ENCODE measurements around the gene SS18L1.

SS18L1 gene

GRCh38 chr20:62174021-62174804, 30.6 kb downstream of the SS18L1 start:
- DNase-seq = no peak

DNA sequence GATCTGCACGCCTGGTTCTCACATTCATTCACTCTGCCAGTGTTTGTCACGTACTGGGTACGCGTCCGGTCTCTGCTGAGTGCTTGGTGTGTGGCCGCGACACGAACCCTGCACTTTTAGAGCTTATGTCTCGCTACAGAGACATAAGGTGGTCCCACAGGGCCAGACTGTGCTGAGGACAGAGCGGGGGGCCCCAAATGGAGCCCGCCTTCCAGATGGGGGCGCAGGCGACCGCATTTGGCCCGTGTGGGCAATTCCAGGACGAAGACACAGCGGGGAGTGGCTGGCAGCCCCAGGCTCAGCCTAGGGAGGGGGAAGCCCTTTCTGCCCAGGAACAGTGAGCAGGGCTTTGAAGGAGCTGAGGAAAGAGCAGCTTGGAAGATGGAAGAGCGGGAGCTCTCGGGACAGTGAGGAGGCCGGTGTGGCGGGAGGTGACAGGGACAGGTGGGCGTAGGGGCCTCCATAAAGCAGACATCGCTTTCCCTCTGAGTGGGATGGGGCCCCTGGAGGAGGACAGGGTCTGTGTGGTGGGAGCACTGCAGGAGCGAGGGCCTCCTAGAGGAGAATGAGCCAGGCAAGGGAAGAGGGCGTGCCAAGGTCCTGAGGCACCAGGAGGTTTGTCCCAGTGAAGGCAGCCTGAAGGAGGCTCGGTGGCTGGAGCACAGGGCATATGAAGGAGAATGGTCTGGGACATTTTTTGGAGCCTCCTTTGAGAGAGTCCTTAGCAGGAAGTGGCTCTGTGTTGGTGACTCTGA, 31.5 kb downstream of the SS18L1 start:
- DNase-seq = no peak

GRCh38 chr20:62175711-62176110, 32.1 kb downstream of the SS18L1 start:
- no peak for DNase-seq

- no peak for DNase-seq
Measured at GRCh38 chr20:62176866-62177265, 33.3 kb downstream of the SS18L1 start.

- DNase-seq = peak; percentile 12
Measured at GRCh38 chr20:62177307-62177706, 33.7 kb downstream of the SS18L1 start.

- no peak for DNase-seq
Measured at GRCh38 chr20:62178316-62179161, 35.0 kb downstream of the SS18L1 start.

- no peak for DNase-seq
Measured at GRCh38 chr20:62179162-62179504, 35.6 kb downstream of the SS18L1 start.

DNA sequence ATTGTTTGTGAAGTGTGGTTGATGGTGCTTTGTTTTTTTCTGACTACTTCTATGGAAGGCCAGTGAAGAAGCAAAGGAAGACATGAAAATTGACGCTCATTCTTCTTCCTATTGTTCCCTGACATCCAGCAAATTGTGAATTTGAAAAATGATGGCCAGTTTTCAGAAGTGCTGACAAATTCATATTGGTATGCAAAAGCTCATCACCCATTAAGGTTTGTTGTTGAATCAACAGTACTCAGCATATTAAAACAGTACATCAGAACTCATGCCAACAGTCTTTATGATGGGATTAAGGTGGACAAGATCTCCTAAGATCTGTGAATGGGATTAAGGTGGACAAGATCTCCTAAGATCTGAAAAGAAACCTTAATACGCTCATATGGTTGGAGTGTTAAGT, 38.2 kb downstream of the SS18L1 start:
- no peak for DNase-seq

- DNase-seq = peak; percentile 82
Measured at GRCh38 chr20:62182469-62183425, 39.2 kb downstream of the SS18L1 start, which contains the start of gene MTG2. MTG2 (plus strand) TSS chr20:62183028; CDS start chr20:62193421, 10,393 bp downstream.

GRCh38 chr20:62183426-62184142, 40.0 kb downstream of the SS18L1 start:
- peak; percentile 6 for DNase-seq

DNA sequence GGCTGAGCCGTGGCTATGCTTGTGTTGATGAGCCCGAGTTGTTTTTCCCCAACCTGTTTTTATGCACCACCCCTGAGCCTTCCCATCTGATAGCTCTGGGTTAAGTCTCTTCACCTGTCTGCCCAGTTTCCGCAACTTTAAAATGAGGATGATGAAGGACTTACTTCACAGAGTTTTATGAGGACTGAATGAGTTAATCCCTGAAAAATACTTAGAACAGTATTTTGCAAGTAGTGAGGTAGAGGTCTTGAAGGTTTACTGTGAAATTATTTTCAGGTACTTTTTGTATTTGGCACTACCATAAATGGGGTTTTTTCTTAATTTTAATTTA, 42.5 kb downstream of the SS18L1 start:
- DNase-seq = no peak

- no peak for DNase-seq
Measured at GRCh38 chr20:62186887-62187866, 43.6 kb downstream of the SS18L1 start.

DNA sequence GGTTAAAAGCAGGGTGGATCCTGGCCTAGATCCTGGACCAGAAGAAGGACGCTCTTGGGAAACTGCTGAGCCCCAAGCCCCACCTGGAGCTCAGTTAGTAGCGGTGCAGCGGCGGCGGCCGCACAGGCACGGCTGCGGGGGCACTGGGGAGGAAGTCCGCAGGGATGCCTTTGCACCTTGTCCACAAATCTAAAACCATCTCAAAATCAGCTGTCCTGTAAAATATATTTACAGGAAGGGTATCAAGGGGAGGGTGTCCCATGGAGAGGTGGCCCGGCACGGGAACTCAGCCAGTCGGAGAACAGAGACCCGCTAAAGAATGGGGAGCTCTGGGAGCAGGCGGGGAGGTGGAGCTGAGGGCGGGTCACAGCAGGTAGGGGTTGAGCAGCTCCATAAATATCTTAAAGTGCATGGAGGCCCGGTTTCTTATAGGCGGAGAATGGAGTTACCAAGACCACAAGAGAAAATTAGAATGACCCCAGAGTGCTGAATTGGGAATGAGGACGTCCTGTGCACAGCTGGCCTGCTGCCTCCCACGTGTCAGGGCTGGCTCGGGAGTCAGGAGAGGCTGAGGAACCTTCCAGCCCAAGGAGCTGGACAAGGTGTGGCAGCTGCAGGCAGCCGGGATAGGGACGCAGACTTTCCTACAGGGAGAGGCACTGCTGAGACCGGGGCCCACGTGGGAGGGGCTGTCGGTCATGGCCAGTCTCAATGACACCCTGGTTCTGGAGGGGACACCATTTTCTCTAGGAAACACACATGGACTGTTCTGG, 47.3 kb downstream of the SS18L1 start:
- no peak for DNase-seq

DNA sequence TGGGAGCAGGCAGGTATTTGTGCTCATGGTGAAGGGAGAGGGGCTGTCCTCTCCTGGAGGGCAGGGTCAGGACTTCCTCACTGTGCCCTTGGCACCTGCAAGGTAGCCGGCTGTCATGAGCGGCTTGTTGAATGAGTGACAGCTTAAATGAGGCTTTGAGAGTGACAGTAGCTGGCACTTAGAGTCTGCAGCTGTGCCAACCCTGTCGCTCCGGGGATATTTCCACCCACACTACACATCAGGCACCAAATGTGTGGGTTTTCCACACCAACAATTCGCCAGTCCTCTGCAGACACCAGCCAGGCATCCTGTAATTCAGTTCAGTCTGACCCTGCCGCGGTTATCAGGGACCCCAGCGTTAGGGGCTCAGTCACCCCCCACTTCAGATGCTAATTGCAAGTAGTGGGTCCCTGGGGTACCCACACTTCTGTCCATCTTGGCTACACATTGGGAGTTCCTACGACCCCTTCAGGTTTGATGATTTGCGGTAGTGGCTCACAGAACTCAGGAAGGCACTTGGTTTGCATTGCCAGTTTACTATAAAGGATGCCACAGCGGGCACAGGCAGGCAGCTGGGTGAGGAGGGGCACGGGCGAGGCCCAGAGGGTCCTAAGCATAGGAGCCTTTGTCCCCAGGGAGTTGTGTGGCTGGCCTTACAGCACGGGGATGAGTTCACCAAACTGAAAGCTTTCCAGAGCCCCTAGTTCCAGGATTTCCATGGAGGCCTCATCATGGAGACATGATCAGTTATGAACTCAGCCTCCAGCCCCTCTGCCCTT, 48.4 kb downstream of the SS18L1 start:
- no peak for DNase-seq

DNA sequence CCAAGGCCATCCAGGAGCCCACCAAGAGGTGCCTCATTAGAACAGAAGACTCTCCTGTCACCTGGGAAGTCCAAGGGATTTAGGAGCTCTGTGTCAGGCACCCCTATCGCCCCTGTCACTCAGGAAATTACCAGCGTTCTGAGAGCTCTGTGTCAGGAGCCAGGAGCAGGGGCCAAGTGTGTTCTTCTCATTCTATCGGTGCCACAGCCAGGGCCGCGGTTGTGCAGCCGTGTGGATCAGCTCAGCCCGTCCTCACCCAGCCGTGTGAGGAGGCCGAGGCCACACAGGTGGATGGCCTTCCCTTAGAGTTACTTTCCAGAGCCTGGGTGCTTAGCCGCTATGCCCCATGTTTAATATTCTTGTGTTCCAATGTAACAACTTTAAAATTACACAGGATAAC, 49.1 kb downstream of the SS18L1 start:
- no peak for DNase-seq

DNA sequence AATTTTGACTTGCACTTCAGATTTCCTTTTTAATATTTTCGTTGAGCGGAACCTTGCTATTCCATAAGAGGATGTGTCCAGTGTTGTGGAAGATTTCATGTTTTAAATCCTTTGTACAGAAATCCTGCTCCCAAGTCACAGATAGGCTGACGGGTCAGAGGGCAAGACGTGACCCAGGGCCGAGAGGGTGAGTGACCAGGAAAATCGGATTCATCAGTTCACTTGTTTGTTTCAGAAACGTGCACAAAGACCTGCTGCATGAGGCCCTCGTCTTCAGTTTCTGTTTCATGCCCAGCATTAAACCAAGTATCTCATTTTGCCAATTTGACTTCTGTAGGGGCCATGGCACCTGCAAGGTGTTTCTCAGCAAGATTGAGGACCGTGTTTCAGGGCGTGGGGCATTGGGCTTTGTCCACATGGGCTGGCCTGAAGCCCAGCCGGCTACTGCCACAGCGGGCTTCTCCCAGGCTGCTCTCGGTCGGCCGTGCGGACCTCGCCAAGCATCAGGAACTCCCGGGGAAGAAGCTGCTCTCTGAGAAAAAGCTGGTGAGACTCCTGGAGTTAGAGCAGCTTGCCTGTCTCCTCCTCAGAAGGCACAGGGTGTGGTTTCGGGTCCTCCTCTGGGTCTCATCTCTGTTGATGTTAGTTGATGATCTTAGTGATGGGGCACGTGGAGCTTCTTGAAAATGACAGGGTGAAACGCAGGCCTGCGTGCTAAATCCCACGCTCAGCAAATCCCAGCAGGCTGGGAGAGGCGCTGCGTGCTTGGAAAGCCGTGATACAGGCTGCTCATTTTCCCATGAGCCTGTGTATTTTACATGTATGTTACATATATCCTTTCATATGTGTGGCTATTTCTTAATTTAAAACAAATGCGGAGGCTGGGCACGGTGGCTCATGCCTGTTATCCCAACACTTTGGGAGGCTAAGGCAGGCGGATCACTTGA, 49.8 kb downstream of the SS18L1 start:
- no peak for DNase-seq

- no peak for DNase-seq
Measured at GRCh38 chr20:62195075-62195405, 51.5 kb downstream of the SS18L1 start.

Measured in right kidney (tissue), 1 donor.